Neural progenitor cell (in vitro differentiated cells): ENCODE results near the gene SEMA4A. TPM values are rescaled to one million over a fixed set of nuclear protein-coding genes. Genes with fewer than 3 reads are reported as not detected.
A peak's percentile ranks its signal among the peaks of the same experiment; 100 is the strongest.

Experiments used
- DNase-seq: peaks from one replicate; pipeline ENCODE4 v3.0.0-alpha.2; 2016; ENCODE audit warnings: low spot score
- H2AFZ ChIP-seq: fragments of 200-600 bp; sonication (generic); replicated peaks from 2 replicates; pipeline ENCODE4 v1.6.1; 2016; ENCODE audit warnings: antibody characterized with exemption
- H3F3A ChIP-seq: fragments of 200-600 bp; sonication (generic); 2 replicates; pipeline ENCODE4 v1.6.1; 2016; ENCODE audit warnings: antibody characterized with exemption, low read depth
- H3K27ac ChIP-seq: fragments of 200-600 bp; sonication (generic); 2 replicates; pipeline ENCODE4 v1.5.1; 2016; ENCODE audit warnings: mild to moderate bottlenecking
- H3K27me3 ChIP-seq: fragments of 200-600 bp; sonication (generic); 2 replicates; pipeline ENCODE4 v1.6.1; 2016; ENCODE audit warnings: mild to moderate bottlenecking, moderate library complexity
- H3K36me3 ChIP-seq: fragments of 200-600 bp; sonication (generic); 2 replicates; pipeline ENCODE4 v1.5.1; 2016
- H3K4me1 ChIP-seq: fragments of 200-600 bp; sonication (generic); 2 replicates; pipeline ENCODE4 v1.6.1; 2016; ENCODE audit warnings: mixed run types
- H3K4me2 ChIP-seq: fragments of 200-600 bp; sonication (generic); 2 replicates; pipeline ENCODE4 v1.6.1; 2016
- H3K4me3 ChIP-seq: fragments of 200-600 bp; sonication (generic); 2 replicates; pipeline ENCODE4 v1.5.1; 2016
- H3K79me2 ChIP-seq: fragments of 200-600 bp; sonication (generic); 2 replicates; pipeline ENCODE4 v1.6.1; 2016; ENCODE audit warnings: low read depth
- H3K9ac ChIP-seq: fragments of 200-600 bp; sonication (generic); 2 replicates; pipeline ENCODE4 v1.6.1; 2016
- H3K9me3 ChIP-seq: fragments of 200-600 bp; sonication (generic); 2 replicates; pipeline ENCODE4 v1.5.1; 2016; ENCODE audit warnings: low read depth
- H4K20me1 ChIP-seq: fragments of 200-600 bp; sonication (generic); 2 replicates; pipeline ENCODE4 v1.6.1; 2016; ENCODE audit warnings: low read depth
- H3K27ac Mint-ChIP-seq: 3 replicates; pipeline ENCODE4 v1.8.0; 2021; ENCODE audit warnings: mixed read lengths
- H3K27me3 Mint-ChIP-seq: 2 replicates; pipeline ENCODE4 v1.8.0; 2022; ENCODE audit warnings: low read depth, mild to moderate bottlenecking, inconsistent platforms, moderate library complexity, mixed read lengths; ENCODE audit not compliant: insufficient read depth
- H3K36me3 Mint-ChIP-seq: 3 replicates; pipeline ENCODE4 v1.8.0; 2021; ENCODE audit warnings: mixed read lengths
- H3K4me1 Mint-ChIP-seq: 3 replicates; pipeline ENCODE4 v1.8.0; 2021; ENCODE audit warnings: mixed read lengths
- H3K4me3 Mint-ChIP-seq: 3 replicates; pipeline ENCODE4 v1.8.0; 2021; ENCODE audit warnings: mild to moderate bottlenecking, moderate library complexity, mixed read lengths
- H3K9me3 Mint-ChIP-seq: 3 replicates; pipeline ENCODE4 v1.8.0; 2020; ENCODE audit warnings: mixed read lengths
- CTCF ChIP-seq: fragments of 200-600 bp; sonication (generic); IDR thresholded peaks from 2 replicates; pipeline ENCODE4 v1.5.1; 2017; ENCODE audit warnings: antibody characterized with exemption, mild to moderate bottlenecking
- EZH2 ChIP-seq: fragments of 200-600 bp; sonication (generic); IDR thresholded peaks from 2 replicates; pipeline ENCODE4 v1.6.1; 2017; ENCODE audit warnings: antibody characterized with exemption, mild to moderate bottlenecking, moderate library complexity
- EZH2phosphoT487 ChIP-seq: fragments of 200-600 bp; sonication (generic); IDR thresholded peaks from 2 replicates; pipeline ENCODE4 v1.6.1; 2017; ENCODE audit warnings: antibody characterized with exemption
- total RNA-seq: library from RNA; depleted of rRNA; stranded (reverse); fragments of >200 nt; gene quantifications from 2 replicates; pipeline ENCODE4 v1.2.3, GENCODE V29; 2015; ENCODE audit warnings: low replicate concordance

Gene SEMA4A
- total RNA-seq, 1 donor from 2014 or later = 0.69 TPM

DNA sequence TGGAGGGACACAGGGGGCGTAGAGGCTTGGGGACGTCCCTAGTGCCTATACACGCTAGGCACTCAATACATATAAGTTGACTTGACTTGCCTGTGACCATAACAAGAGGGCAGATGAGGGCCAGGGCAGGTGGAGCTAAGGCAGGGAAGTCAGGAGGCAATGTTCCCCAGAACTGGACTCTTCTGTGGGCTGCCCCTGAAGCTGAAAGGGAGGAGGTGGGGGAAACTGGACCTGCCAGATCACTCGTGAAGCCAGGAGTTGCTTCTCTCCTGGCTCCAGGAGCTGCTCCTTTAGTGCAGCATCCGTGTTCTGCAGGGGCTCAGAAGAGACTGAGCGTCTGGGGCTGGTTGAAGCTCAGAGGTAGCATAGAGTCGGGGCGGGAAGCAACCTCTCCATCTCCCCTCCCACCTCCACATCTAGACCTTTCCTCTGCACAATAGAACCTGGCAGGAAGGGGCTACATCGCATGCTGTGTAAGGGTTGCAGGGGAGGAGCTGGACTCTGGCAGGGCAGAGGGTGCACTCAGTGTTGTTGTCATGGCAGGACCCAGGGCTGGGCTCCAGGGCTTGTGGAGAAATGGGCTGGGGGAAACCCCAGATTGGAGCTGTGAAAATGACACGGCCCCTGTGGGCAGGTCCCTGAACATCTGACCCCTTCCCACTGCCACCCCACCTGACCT, 2.9 kb upstream of the SEMA4A start:
- Histone ChIP-seq H4K20me1 (no peaks in the 10 kb centered on the region), H3K4me1 (peaks cover 40% of the 10 kb centered on the region), H3K9ac (no peak overlapping the region), H3F3A (peaks cover 17% of the 10 kb centered on the region), H3K79me2 (no peaks in the 10 kb centered on the region), H2AFZ (no peak overlapping the region), H3K4me2 (peak overlapping the region; percentile 67), H3K4me3 (peak overlapping the region; percentile 17), H3K9me3 (no peaks in the 10 kb centered on the region), H3K36me3 (no peaks in the 10 kb centered on the region), H3K27ac (no peak overlapping the region), H3K27me3 (peaks cover 6% of the 10 kb centered on the region)
- no peaks in the 10 kb centered on the region for H3K36me3 Mint-ChIP-seq
- no peak for DNase-seq
- TF ChIP-seq EZH2phosphoT487 (no peak), EZH2 (no peak), CTCF (no peak)
- H3K27me3 Mint-ChIP-seq = peaks cover 15% of the 10 kb centered on the region
- H3K27ac Mint-ChIP-seq = peak overlapping the region; percentile 6
- peaks cover 57% of the 10 kb centered on the region for H3K4me1 Mint-ChIP-seq
- H3K4me3 Mint-ChIP-seq = peak overlapping the region; percentile 75
- H3K9me3 Mint-ChIP-seq = no peaks in the 10 kb centered on the region

DNA sequence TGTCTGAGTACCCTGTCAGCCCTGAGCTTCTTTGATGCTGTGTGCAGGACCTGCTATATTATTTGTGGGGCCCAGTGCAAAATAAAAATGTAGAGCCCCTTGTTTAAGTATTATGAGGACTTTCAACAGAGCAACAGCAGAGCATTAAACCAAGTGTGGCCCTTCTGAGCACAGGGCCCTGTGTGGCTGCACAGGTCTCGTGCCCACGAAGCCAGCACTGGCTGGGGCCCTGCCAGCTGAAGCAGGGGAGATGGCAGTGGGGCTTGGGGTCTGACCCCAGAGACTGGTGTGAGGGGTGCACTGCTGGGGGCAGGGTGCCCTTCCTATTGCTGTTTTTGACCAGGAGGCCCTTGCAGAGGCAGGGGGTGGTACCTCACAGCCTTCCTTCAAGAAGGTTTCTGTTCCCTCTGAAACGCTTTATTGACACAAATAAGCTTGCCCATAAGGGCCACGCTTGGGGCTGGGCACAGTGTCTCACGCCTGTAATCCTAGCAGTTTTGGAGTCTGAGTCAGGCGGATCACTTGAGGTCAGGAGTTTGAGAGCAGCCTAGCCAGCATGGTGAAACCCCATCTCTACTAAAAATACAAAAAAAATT, 2.2 kb upstream of the SEMA4A start:
- Histone ChIP-seq H2AFZ (no peak overlapping the region), H4K20me1 (no peaks in the 10 kb centered on the region), H3K27me3 (peaks cover 6% of the 10 kb centered on the region), H3K79me2 (no peaks in the 10 kb centered on the region), H3K36me3 (no peaks in the 10 kb centered on the region), H3K9ac (no peak overlapping the region), H3F3A (peaks cover 14% of the 10 kb centered on the region), H3K27ac (no peak overlapping the region), H3K9me3 (no peaks in the 10 kb centered on the region), H3K4me1 (peaks cover 36% of the 10 kb centered on the region), H3K4me2 (peak overlapping the region; percentile 67), H3K4me3 (no peak overlapping the region)
- TF ChIP-seq EZH2 = no peak
- TF ChIP-seq CTCF = no peak
- no peak for TF ChIP-seq EZH2phosphoT487
- DNase-seq = no peak
- Mint-ChIP-seq H3K9me3 (no peaks in the 10 kb centered on the region), H3K27me3 (peaks cover 15% of the 10 kb centered on the region), H3K4me1 (peaks cover 53% of the 10 kb centered on the region), H3K27ac (no peak overlapping the region), H3K4me3 (no peak overlapping the region), H3K36me3 (no peaks in the 10 kb centered on the region)

GRCh38 chr1:156152628-156153027, 757 bp upstream of the SEMA4A start:
- no peaks in the 10 kb centered on the region for H3K79me2 ChIP-seq
- no peak for DNase-seq
- H3K27ac ChIP-seq = no peak overlapping the region
- H3K4me3 ChIP-seq = no peak overlapping the region
- H3F3A ChIP-seq = peaks cover 13% of the 10 kb centered on the region
- Mint-ChIP-seq H3K9me3 (no peaks in the 10 kb centered on the region), H3K36me3 (no peaks in the 10 kb centered on the region), H3K27ac (no peak overlapping the region), H3K27me3 (peaks cover 16% of the 10 kb centered on the region), H3K4me1 (peaks cover 42% of the 10 kb centered on the region), H3K4me3 (no peak overlapping the region)
- H3K4me2 ChIP-seq = no peak overlapping the region
- H3K27me3 ChIP-seq = peaks cover 6% of the 10 kb centered on the region
- no peaks in the 10 kb centered on the region for H3K9me3 ChIP-seq
- no peak for TF ChIP-seq EZH2phosphoT487
- no peak for TF ChIP-seq CTCF
- no peak for TF ChIP-seq EZH2
- no peak overlapping the region for H2AFZ ChIP-seq
- H3K4me1 ChIP-seq = peaks cover 22% of the 10 kb centered on the region
- H3K36me3 ChIP-seq = no peaks in the 10 kb centered on the region
- H3K9ac ChIP-seq = no peak overlapping the region
- no peaks in the 10 kb centered on the region for H4K20me1 ChIP-seq
